A673 (cell line): Measurements from ENCODE around the gene KIAA1328. TPM values are rescaled to one million over a fixed set of nuclear protein-coding genes. Genes with fewer than 3 reads are reported as not detected.

ENCODE experiments used
- BruUV-seq: library from RNA; stranded (reverse); fragments of 400-500 nt; replicated peaks from 2 replicates; lab custom pipeline; 2021; lab: Mats Ljungman, UMichigan
- CTCF ChIA-PET: fragments of 300-600 bp; sonication (Branson Sonifier 250); formaldehyde crosslinking; loops from one replicate; lab custom pipeline; 2022; ENCODE audit warnings: antibody characterized with exemption; lab: Charles Lee
- POLR2A ChIA-PET: fragments of 300-600 bp; sonication (Branson Sonifier 250); formaldehyde crosslinking; loops from one replicate; lab custom pipeline; 2022; ENCODE audit warnings: antibody characterized with exemption; ENCODE audit not compliant: low non-redundant PET; lab: Charles Lee
- DNase-seq: peaks from one replicate; pipeline ENCODE4 v3.0.0-alpha.2; 2015; ENCODE audit warnings: low spot score
- H3K27ac ChIP-seq: fragments of 200-600 bp; sonication (generic); 2 replicates; pipeline ENCODE4 v1.5.1; 2016; ENCODE audit warnings: mixed run types, low read depth, mild to moderate bottlenecking, mixed read lengths, antibody characterized with exemption, low read length; ENCODE audit not compliant: poor library complexity, severe bottlenecking
- H3K27me3 ChIP-seq: fragments of 200-600 bp; sonication (generic); replicated peaks from 2 replicates; pipeline ENCODE4 v1.6.1; 2017; ENCODE audit warnings: mixed run types, low read depth, mild to moderate bottlenecking, mixed read lengths, antibody characterized with exemption, low read length; ENCODE audit not compliant: insufficient read depth, poor library complexity
- H3K36me3 ChIP-seq: fragments of 200-600 bp; sonication (generic); 2 replicates; pipeline ENCODE4 v1.6.1; 2016; ENCODE audit warnings: mixed run types, mild to moderate bottlenecking, mixed read lengths, antibody characterized with exemption, low read length; ENCODE audit not compliant: insufficient read depth, poor library complexity, severe bottlenecking
- H3K4me1 ChIP-seq: fragments of 200-600 bp; sonication (generic); 2 replicates; pipeline ENCODE4 v1.6.1; 2017; ENCODE audit warnings: mixed run types, mild to moderate bottlenecking, mixed read lengths, antibody characterized with exemption, low read length; ENCODE audit not compliant: insufficient read depth, poor library complexity, severe bottlenecking
- H3K4me3 ChIP-seq: fragments of 200-600 bp; sonication (generic); 2 replicates; pipeline ENCODE4 v1.5.1; 2016; ENCODE audit warnings: low read depth, mixed run types, mild to moderate bottlenecking, mixed read lengths, low read length; ENCODE audit not compliant: poor library complexity, severe bottlenecking
- H3K9me3 ChIP-seq: fragments of 200-600 bp; sonication (generic); 2 replicates; pipeline ENCODE4 v1.6.1; 2016; ENCODE audit warnings: mixed run types, low read depth, mild to moderate bottlenecking, mixed read lengths, antibody characterized with exemption, low read length; ENCODE audit not compliant: poor library complexity, severe bottlenecking
- CTCF ChIP-seq: fragments of 300-800, 200-600 bp; sonication (generic); conservative IDR thresholded peaks from 2 replicates; pipeline ENCODE4 v1.5.1; 2017; ENCODE audit warnings: low read depth, mild to moderate bottlenecking, antibody characterized with exemption, low read length, moderate library complexity, mixed read lengths
- EZH2 ChIP-seq: fragments of 200-600 bp; sonication (generic); IDR thresholded peaks from 2 replicates; pipeline ENCODE4 v1.6.1; 2017; ENCODE audit warnings: borderline replicate concordance, low read depth, mild to moderate bottlenecking, mixed read lengths, antibody characterized with exemption, low read length; ENCODE audit not compliant: poor library complexity, severe bottlenecking
- intact Hi-C: fragments of 100-400 bp; cut with micrococcal nuclease; formaldehyde crosslinking; loops from one replicate; pipeline ENCODE4 v1.10.0; 2022; ENCODE audit not compliant: unreplicated experiment
- total RNA-seq: library from RNA; stranded (reverse); gene quantifications from 2 replicates; pipeline ENCODE4 v1.2.3, GENCODE V29; 2021

Gene KIAA1328
- total RNA-seq, 1 experiment from 2014 or later, result 6.5 TPM

GRCh38 chr18:36828157-36828629 is 734 bp upstream of the KIAA1328 start:
- H3K4me3 ChIP-seq, result peak overlapping the region; percentile 99
- ChIA-PET CTCF (no interaction called here), POLR2A (interaction anchor here (0.6 kb wide), 1 partner anchor 9 kb away, joined by 4 read pairs; no protein-coding TSS in a partner anchor)
- H3K27me3 ChIP-seq, result no peaks in the 10 kb centered on the region
- peak; percentile 33 for DNase-seq
- H3K9me3 ChIP-seq, result no peaks in the 10 kb centered on the region
- H3K36me3 ChIP-seq, result no peaks in the 10 kb centered on the region
- TF ChIP-seq EZH2, result no peak
- no peak for TF ChIP-seq CTCF
- H3K27ac ChIP-seq, result peak overlapping the region; percentile 79
- intact Hi-C loops, result no loop called here
- H3K4me1 ChIP-seq, result peaks cover 12% of the 10 kb centered on the region
- TSS peak; percentile 44 for BruUV-seq

GRCh38 chr18:36829362-36830157 is 633 bp downstream of the KIAA1328 start:
- no peaks in the 10 kb centered on the region for H3K36me3 ChIP-seq
- POLR2A ChIA-PET, result no interaction called here
- CTCF ChIA-PET, result interaction anchor here (0.5 kb wide), 1 partner anchor 19 kb away, joined by 28 read pairs; no protein-coding TSS in a partner anchor
- BruUV-seq, result no TSS peak
- peaks cover 12% of the 10 kb centered on the region for H3K4me1 ChIP-seq
- DNase-seq, result no peak
- no peaks in the 10 kb centered on the region for H3K27me3 ChIP-seq
- no peaks in the 10 kb centered on the region for H3K9me3 ChIP-seq
- intact Hi-C loops, result no loop called here
- H3K4me3 ChIP-seq, result peak overlapping the region; percentile 99
- H3K27ac ChIP-seq, result peak overlapping the region; percentile 79
- TF ChIP-seq EZH2 (no peak), CTCF (no peak)

- TSS peak; percentile 44 for BruUV-seq
- TF ChIP-seq CTCF (no peak), EZH2 (no peak)
- ChIA-PET CTCF (no interaction called here), POLR2A (no interaction called here)
- H3K27me3 ChIP-seq, result no peaks in the 10 kb centered on the region
- intact Hi-C loops, result no loop called here
- H3K4me1 ChIP-seq, result peaks cover 12% of the 10 kb centered on the region
- H3K27ac ChIP-seq, result no peak overlapping the region
- no peaks in the 10 kb centered on the region for H3K9me3 ChIP-seq
- no peak for DNase-seq
- H3K36me3 ChIP-seq, result no peaks in the 10 kb centered on the region
- peak overlapping the region; percentile 99 for H3K4me3 ChIP-seq
Observed at GRCh38 chr18:36830158-36830495, 1.2 kb downstream of the KIAA1328 start.
